GM11168 (cell line): ENCODE results near the gene RGS9.
"Not testable (repeated sequence)": the region's sequence is repeated elsewhere in the genome, so short reads cannot be mapped to it uniquely, and the experiment has no call there.

ENCODE experiments used
- in situ Hi-C: fragments of 300-500 bp; cut with MboI; formaldehyde crosslinking; loops from one replicate; pipeline ENCODE4 v1.12.0; 2022; ENCODE audit warnings: low sequenced_read_pairs; ENCODE audit not compliant: unreplicated experiment

The RGS9 gene

DNA sequence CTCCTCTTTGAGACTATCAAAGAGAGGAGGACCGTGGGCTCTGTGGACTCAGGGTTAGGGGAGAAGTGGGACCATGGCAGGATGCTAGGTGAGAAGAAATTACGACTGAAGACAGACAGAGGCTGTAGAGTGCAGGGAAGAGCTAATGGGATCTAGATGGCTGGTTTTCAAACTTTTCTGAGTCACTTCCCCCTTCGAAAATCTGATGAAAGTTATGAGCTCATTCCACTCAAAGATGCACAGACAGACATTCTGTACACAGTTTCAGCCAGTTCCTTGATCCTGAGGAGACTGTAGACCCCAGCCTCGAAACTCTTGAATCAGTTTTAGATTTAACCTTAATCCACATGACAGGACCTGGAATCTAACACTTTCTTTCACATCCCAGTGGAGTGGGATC, 40.7 kb downstream of the RGS9 start:
- in situ Hi-C loops: no loop called here

DNA sequence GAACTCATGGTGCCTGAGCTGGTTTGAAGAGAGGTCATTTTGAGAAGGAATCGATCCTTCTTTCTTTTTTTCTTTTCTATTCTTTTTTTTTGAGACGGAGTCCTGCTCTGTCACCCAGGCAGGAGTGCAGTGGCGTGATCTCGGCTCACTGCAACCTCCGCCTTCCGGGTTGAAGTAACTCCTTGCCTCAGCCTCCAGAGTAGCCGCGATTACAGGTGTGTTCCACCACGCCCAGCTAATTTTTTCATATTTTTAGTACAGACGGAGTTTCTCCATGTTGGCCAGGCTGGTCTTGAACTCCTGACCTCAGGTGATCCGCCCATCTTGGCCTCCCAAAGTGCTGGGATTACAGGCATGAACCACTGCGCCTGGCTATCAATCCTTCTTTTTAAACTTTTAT, 43.1 kb downstream of the RGS9 start:
- in situ Hi-C loops: not testable (repeated sequence)

DNA sequence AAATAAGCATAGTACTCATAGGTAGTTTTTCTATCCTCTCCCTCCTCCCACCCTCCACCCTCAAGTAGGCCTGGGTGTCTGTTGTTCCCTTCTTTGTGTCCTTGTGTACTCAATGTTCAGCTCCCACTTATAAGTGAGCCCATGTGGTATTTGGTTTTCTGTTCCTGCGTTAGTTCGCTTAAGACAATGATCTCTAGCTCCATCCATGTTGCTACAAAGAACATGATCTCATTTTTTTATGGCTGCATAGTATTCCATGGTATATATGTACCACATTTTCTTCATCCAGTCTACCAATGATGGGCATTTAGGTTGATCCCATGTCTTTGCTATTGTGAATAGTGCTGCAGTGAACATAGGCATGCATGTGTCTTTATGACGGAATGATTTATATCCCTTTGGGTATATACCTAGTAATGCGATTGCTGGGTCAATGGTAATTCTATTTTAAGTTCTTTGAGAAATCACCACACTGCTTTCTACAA, 43.6 kb downstream of the RGS9 start:
- in situ Hi-C loops: not testable (repeated sequence)

DNA sequence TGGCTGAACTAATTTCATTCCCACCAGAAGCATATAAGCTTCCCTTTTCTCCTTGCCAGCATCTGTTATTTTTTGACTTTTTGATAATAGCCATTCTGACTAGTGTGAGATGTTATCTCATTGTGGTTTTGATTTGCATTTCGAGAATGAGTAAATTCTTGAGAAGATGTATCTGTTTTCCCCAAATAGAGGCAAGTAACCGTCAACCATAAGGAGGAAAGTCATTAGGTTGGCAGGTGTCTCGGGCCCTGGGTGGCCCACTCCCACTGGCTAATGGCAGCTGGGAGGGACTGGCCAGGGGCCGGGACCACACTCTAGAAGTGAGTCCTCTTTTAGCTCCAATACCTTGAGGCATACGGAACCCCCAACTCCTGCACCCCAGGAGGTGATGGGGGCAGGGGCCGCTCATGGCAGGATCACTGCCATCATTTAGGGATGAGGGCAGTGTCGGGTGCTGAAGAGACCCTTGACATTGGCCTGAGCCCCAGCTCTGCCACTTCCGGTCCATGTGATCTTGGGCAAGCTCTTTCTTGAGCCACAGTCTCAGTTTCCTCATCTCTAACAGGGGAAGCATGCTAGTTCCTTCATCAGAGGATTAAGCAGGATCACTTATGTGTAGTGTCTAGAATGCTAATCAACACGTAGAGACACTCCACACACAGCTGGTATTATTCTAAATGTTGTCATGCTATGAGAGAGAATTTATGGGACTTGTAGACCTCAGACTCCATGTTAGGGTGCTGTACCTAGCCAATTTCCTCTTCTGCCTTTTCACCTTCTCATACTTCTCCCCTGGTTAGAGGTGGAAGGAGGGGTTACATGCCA, 44.3 kb downstream of the RGS9 start:
- in situ Hi-C loops: no loop called here

DNA sequence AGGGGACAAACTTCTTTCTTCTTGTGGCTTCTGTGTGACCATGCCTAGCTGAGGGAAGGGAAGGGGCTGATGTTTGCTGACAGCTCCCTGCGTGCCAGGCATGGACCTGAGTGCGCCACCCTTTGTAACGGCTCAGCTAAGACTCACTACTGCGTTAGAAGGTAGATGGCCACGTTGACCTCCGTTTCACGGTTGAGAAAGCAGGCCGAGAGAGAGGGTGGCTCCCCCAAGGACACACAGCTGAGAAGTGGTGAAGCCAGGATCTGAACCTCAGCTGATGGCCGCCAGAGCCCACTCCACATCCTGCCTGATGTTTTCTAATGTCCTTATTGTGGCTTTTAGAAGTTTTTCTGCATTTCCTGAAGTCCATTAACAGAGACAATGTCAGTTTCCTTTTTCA, 45.1 kb downstream of the RGS9 start:
- in situ Hi-C loops: no loop called here

DNA sequence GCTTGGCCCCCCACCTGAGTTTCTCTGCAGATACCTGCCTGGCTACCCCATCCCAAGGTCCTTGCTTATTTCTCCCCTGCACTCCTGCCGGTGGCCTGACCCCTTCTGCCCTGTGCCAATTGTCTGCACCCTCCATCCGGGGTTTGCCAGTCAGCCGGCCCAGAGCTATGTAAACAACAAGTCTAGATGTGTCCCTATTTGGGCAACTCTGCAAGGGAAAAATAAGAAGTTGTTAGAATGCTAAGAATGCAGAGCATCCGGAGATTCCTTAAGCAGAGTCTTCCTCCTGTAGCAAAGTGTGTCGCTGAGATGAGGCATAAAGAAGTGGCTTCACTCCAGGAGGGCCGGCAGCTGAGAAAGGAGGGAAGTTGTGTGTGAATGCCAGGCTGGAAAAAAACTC, 46.6 kb downstream of the RGS9 start:
- in situ Hi-C loops: no loop called here

DNA sequence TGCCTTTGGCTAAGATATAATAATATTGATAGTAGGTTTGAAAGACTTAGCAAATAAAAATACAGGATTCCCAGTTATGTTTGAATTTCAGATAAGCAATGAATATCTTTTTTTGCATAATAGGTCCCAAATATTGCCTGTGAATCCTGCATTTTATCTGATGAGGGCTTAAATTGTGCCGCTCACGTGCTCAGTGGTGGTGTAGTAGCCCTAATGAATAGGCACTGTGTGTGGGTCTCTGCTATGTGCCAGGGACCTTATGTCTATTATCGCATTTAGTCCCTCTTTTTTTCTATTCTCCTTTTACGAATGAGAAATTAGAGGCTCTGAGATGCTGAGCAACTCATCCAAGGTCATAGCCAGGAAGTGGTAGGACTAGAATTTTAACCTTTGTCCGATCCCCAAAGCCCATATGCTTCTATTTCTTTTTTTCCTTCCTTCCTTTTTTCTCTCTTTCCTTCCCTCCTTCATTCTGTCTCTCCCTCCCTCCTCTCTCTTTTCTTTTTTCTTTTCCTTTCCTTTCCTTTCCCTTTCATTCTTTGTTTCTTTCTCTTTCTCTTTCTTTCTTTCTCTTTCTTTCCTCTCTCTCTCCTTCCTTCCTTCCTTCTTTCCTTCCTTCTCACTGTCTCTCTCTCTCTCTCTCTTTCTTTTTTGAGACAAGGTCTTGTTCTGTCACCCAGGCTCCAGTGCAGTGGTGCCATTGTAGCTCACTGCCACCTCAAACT, 47.2 kb downstream of the RGS9 start:
- in situ Hi-C loops: no loop called here

DNA sequence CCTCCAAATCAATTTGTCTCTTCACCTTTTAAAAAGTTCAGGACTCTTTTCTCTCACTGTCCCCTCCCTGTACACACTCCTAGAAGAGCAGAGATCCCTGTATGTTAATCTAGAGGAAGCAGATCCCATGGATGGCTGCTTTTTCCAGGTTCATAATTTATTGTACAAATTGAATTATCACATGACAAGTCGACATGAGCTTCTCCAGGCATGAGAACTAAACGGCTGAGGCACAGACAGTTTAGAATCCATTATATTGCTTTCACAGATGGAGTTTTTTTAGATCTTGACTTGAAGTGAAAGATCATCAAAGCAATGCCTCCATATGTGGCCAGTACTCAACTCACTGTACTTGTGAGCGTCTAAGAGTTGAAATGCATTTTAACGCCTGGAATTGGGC, 47.9 kb downstream of the RGS9 start:
- in situ Hi-C loops: no loop called here

DNA sequence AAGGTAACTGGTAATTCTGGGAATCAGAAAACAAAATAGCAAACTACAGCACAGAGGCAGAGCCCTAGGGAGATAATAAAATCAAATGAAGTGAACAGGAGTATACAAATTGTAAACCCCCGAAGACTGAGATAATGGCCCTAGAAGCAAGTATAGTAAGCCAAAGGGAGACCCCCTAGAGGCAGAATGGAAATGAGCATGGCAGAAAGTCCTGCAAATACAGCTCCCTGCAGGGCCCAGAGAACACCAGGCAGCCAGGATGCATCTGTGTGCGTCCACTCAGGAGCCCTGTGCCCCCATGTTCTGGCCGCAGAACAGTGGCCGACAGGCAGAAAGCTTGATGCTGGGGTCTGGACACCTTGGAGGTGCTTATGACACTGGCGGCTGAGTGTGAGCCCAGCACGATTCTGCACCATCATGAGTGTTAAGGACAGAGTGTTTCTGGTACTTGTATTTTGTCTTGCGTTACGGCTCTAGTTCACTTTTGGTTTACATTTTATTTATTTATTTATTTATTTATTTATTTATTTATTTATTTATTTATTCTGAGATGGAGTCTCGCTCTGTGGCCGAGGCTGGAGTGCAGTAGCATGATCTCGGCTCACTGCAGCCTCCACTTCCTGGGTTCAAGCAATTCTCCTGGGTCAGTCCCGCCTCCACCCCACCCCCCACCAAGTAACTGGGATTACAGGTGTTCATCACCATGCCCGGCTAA, 48.7 kb downstream of the RGS9 start:
- in situ Hi-C loops: no loop called here

DNA sequence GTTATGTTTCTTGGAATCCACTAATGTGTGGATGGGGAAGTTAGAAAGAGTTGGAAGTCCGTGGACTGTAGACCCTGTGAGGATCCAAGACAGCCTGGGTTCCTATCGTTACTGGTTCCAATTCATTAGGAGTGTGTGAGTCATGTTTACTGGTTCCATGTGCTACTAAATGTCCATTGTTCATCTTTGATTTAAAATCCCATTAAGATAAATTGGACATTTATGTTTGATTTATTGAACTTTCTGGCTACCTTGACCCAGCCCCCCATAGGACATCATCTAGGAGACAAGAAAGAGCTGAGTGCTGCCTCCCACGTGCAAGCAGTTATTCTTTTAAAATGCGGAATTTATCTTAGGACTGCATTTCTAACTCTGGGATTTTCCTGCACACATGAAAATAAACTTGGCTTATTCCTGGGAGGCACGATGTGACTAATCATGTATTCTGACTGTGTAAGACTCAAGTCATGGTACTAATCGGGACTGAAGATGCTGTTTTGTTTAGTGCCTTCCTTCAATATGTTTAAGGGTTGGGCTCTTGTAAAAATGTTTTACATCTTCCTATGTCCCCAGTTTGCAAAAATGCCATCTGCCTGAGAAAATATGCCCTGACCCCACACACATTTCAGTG, 53.4 kb downstream of the RGS9 start:
- in situ Hi-C loops: loop anchor here (10.0 kb wide), 1 partner anchor 166 kb away; no protein-coding TSS in a partner anchor

DNA sequence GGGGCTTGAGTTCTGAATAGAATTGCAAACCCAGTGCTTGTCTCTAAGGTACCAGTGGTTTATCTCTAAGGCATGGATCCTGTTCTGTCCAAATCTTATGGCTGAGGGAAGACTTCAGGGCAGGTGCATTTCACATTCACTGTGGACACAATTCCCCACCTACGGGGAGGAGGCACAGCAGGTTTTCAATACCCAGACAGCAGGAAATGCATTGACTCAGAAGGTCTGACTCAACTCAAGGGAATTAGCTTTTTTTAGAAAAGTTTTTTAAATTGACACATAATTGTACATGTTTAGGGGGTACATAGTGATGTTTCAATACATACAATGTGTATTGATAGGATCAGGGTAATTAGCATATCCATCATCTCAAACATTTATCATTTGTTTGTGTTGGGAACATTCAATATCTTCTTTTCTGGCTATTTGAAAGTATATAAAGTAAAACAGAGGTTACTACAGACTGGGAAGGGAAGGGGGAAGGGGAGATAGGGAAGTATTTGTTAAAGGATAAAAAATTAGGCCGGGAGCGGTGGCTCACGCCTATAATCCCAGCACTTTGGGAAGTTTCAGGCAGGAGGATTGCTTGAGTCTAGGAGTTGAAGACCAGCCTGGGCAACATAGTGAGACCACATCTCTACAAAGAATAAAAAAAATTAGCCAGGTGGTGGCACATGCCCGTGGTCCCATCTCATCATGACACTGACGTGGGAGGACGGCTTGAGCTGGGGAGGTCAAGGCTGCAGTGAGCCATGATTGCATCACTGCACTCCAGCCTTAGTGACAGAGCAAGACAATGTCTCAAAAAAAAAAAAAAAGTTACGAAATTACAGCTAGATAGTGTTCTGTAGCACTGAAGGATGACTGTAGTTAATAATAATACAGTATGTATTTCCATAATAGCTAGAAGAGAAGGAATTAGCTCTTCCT, 54.9 kb downstream of the RGS9 start:
- in situ Hi-C loops: loop anchor here (10.0 kb wide), 1 partner anchor 167 kb away; no protein-coding TSS in a partner anchor

DNA sequence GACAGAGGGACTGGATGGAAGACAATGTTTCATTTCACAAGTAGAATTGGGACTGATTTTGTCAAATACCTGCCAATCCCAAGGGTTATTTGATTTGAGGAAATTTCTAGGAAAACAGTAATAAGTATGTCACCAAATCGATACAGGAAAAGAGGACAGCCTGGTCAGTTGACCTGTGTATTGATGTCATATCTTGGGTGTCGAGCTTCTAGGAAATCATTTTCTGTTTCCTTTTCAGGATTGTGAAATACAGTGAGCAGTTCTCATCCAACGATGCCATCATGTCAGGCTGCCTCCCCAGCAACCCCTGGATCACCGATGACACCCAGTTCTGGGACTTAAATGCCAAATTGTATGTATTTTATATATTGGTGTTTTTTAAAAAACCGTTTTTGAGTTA, 56.1 kb downstream of the RGS9 start:
- in situ Hi-C loops: loop anchor here (10.0 kb wide), 1 partner anchor 169 kb away; no protein-coding TSS in a partner anchor

DNA sequence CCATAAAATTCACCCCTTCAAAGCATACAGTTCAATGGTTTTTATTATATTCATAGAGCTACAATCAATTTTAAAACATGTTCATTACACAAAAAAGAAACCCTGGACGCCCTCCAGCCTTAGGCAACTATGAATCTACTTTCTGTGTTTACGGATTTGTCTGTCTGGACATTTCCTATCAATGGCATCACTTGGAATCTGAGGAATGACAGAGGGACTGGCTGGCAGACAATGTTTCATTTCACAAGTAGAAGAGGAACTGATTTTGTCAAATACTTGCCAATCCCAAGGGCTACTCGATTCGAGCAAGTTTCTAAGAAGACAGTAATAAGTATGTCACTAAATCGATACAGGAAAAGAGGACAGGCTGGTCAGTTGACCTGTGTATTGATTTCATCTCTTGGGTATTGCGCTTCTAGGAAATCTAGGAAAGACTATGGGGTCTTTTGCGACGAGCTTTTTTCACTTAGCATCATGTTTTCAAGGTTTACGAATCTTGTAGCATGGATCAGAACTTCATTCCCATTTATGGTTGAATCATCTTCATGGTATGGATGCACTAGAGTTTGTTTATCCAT, 56.6 kb downstream of the RGS9 start:
- in situ Hi-C loops: loop anchor here (10.0 kb wide), 1 partner anchor 169 kb away; no protein-coding TSS in a partner anchor

DNA sequence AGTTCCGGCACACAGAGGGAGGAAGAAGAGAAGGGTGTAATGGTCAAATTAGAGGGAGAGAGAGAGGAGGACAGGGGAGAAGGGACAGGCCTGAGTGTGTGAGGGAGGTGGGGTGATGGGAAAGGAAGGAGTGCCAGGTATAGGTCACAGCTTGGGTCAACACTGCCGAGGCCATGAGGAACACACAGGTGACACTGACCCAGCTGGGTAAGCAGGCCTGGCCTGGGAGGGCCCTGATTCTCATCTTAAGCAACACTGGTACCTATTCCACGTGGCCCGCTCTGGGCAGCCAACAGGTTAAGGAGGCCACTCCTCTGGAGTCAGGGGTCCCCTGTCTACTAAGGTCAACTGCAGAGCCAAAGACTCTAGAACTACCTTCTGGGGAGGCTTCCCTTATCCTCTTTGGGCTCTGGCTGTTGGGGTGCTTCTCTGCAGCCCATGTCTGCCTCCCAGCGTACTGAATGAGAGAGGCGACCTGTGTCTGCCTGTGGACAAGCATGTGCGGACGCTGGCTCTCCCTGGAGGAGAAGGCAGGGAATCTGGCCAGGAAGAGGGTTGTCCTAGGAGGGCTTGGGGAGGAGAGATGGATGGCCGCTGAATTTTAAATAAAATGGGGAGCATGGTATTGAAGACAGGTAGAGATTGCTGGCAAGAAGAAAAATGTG, 57.6 kb downstream of the RGS9 start:
- in situ Hi-C loops: loop anchor here (5.0 to 10.0 kb wide), 3 partner anchors 73 to 233 kb away; no protein-coding TSS in a partner anchor

DNA sequence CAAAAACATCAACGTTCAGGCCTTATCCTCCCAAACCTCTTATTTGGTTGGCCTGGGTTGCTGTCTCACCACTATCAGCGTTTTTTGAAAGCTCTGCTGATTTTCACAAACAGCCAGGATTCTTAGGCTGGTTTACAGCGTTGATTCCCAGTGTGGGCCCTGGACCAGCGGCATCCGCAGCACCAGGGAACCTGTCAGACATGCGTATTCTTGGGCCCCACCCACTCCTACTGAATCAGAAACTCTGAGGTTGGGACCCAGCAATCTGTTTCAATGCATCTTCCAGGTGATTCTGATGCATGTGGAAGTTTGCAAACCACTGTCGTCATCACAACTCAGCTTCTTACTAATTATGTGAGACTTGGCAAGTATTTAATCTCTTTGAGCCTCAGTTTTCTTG, 58.5 kb downstream of the RGS9 start:
- in situ Hi-C loops: loop anchor here (5.0 to 10.0 kb wide), 3 partner anchors 73 to 233 kb away; no protein-coding TSS in a partner anchor

DNA sequence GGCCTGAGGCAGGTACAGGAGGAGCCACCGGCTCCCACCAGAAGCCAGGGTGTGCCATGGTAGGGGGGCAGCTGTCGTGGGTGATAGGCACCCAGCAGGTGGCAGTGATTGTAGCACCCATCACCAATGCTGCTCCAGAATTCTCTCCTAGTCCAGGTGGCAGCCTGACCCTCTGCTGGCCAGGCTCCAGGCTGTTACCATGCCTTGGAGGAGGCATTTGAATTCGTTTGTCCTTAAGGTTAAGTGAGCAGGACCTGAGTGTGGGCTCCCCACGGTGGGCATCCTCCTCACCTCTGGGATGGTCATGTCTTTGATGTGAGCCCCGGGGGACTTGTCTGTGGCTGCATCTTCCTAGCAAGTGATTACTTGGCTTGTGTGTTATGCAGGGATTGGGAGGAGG, 59.4 kb downstream of the RGS9 start:
- in situ Hi-C loops: loop anchor here (5.0 to 10.0 kb wide), 3 partner anchors 74 to 234 kb away; no protein-coding TSS in a partner anchor

DNA sequence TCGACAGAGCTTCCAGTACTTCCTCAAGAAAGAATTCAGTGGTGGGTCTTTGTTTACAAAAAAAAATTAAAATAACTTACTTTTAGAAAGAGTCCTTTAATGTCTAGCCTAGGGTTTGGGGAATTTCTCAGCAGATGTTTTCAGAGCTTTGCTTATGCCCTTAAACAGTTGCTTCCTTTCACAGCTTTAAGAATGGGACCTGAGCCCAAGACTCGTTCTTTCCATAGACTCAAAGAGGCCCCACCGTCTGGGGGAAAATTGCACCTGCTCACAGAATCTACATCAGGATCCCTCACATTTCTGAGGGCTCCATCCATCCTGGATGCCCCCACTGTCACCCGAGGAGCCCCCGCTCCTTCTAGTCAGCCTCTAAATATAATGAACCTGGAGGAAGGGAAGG, 60.0 kb downstream of the RGS9 start:
- in situ Hi-C loops: loop anchor here (5.0 to 10.0 kb wide), 3 partner anchors 75 to 235 kb away; no protein-coding TSS in a partner anchor
